ENCODE measurements around the gene TENM3. TPM values are rescaled to one million over a fixed set of nuclear protein-coding genes. Genes with fewer than 3 reads are reported as not detected.

TENM3 gene
- total and polyA plus RNA-seq, 5 donors from 2014 or later: not detected

GRCh38 chr4:182831376-182831775 lies 588.2 kb downstream of the TENM3 start:
- Histone ChIP-seq H3K27ac (ENCODE audit: insufficient read depth, low read length, poor library complexity, severe bottlenecking) (no peak overlapping the region), H3K4me1 (ENCODE audit: control insufficient read depth, insufficient read depth, low read length, poor library complexity, severe bottlenecking) (no peaks in the 10 kb centered on the region), H3K36me3 (ENCODE audit: control insufficient read depth, insufficient read depth, low read length) (no peaks in the 10 kb centered on the region), H3K4me3 (ENCODE audit: low read depth, low read length) (no peak overlapping the region), H3K27me3 (ENCODE audit: control insufficient read depth, insufficient read depth, low read length) (no peaks in the 10 kb centered on the region), H3K9me3 (ENCODE audit: control insufficient read depth in 2 of 2, low read length in 2 of 2) (no peaks in the 10 kb centered on the region)
- Mint-ChIP-seq H3K36me3 (no peaks in the 10 kb centered on the region), H3K27me3 (peaks cover 10% of the 10 kb centered on the region), H3K4me3 (no peak overlapping the region), H3K4me1 (peaks cover 0 to 5% (median 0%) of the 10 kb centered on the region in 4 donors), H3K27ac (no peak overlapping the region), H3K9me3 (peaks cover 0 to 6% (median 0%) of the 10 kb centered on the region in 7 donors)
- DNase-seq (no peak), ATAC-seq (ENCODE audit: low read depth in 2 of 2) (no peak)

GRCh38 chr4:182832352-182833120 lies 589.3 kb downstream of the TENM3 start:
- DNase-seq (no peak), ATAC-seq (ENCODE audit: low read depth in 2 of 2) (no peak)
- Histone ChIP-seq H3K36me3 (ENCODE audit: control insufficient read depth, insufficient read depth, low read length) (no peaks in the 10 kb centered on the region), H3K4me3 (ENCODE audit: low read depth, low read length) (no peak overlapping the region), H3K9me3 (ENCODE audit: control insufficient read depth in 2 of 2, low read length in 2 of 2) (no peaks in the 10 kb centered on the region), H3K27me3 (ENCODE audit: control insufficient read depth, insufficient read depth, low read length) (no peaks in the 10 kb centered on the region), H3K4me1 (ENCODE audit: control insufficient read depth, insufficient read depth, low read length, poor library complexity, severe bottlenecking) (no peaks in the 10 kb centered on the region), H3K27ac (ENCODE audit: insufficient read depth, low read length, poor library complexity, severe bottlenecking) (no peak overlapping the region)
- Mint-ChIP-seq H3K27ac (peak overlapping the region in 1 of 3 donors; percentile 53), H3K4me3 (no peak overlapping the region), H3K36me3 (no peaks in the 10 kb centered on the region), H3K27me3 (peaks cover 10% of the 10 kb centered on the region), H3K4me1 (peaks cover 0 to 2% (median 0%) of the 10 kb centered on the region in 4 donors), H3K9me3 (peaks cover 0 to 6% (median 0%) of the 10 kb centered on the region in 7 donors)

GRCh38 chr4:182835006-182835740 lies 592.0 kb downstream of the TENM3 start:
- H3K27ac Mint-ChIP-seq: no peak overlapping the region
- no peak for ATAC-seq (ENCODE audit: low read depth in 2 of 2)
- no peaks in the 10 kb centered on the region for H3K36me3 ChIP-seq (ENCODE audit: control insufficient read depth, insufficient read depth, low read length)
- peaks cover 0 to 6% (median 0%) of the 10 kb centered on the region in 7 donors for H3K9me3 Mint-ChIP-seq
- DNase-seq: no peak
- no peaks in the 10 kb centered on the region for H3K27me3 ChIP-seq (ENCODE audit: control insufficient read depth, insufficient read depth, low read length)
- H3K4me3 ChIP-seq (ENCODE audit: low read depth, low read length): no peak overlapping the region
- no peaks in the 10 kb centered on the region for H3K36me3 Mint-ChIP-seq
- H3K4me3 Mint-ChIP-seq: no peak overlapping the region
- no peaks in the 10 kb centered on the region for H3K9me3 ChIP-seq (ENCODE audit: control insufficient read depth in 2 of 2, low read length in 2 of 2)
- H3K4me1 Mint-ChIP-seq: peaks cover 0 to 2% (median 0%) of the 10 kb centered on the region in 4 donors
- no peaks in the 10 kb centered on the region for H3K4me1 ChIP-seq (ENCODE audit: control insufficient read depth, insufficient read depth, low read length, poor library complexity, severe bottlenecking)
- peaks cover 5% of the 10 kb centered on the region for H3K27me3 Mint-ChIP-seq
- no peak overlapping the region for H3K27ac ChIP-seq (ENCODE audit: insufficient read depth, low read length, poor library complexity, severe bottlenecking)

GRCh38 chr4:182837831-182838230 lies 594.6 kb downstream of the TENM3 start:
- H3K27me3 ChIP-seq (ENCODE audit: control insufficient read depth, insufficient read depth, low read length): no peaks in the 10 kb centered on the region
- Mint-ChIP-seq H3K9me3 (peaks cover 0 to 2% (median 0%) of the 10 kb centered on the region in 7 donors), H3K27me3 (peaks cover 5% of the 10 kb centered on the region), H3K27ac (no peak overlapping the region), H3K4me3 (no peak overlapping the region), H3K4me1 (peaks cover 0 to 2% (median 0%) of the 10 kb centered on the region in 4 donors), H3K36me3 (no peaks in the 10 kb centered on the region)
- H3K4me1 ChIP-seq (ENCODE audit: control insufficient read depth, insufficient read depth, low read length, poor library complexity, severe bottlenecking): no peaks in the 10 kb centered on the region
- no peak for ATAC-seq (ENCODE audit: low read depth in 2 of 2)
- no peak overlapping the region for H3K27ac ChIP-seq (ENCODE audit: insufficient read depth, low read length, poor library complexity, severe bottlenecking)
- no peaks in the 10 kb centered on the region for H3K36me3 ChIP-seq (ENCODE audit: control insufficient read depth, insufficient read depth, low read length)
- no peak for DNase-seq
- no peaks in the 10 kb centered on the region for H3K9me3 ChIP-seq (ENCODE audit: control insufficient read depth in 2 of 2, low read length in 2 of 2)
- H3K4me3 ChIP-seq (ENCODE audit: low read depth, low read length): no peak overlapping the region

- Mint-ChIP-seq H3K4me3 (no peak overlapping the region), H3K9me3 (peaks cover 0 to 4% (median 0%) of the 10 kb centered on the region in 7 donors), H3K27me3 (peaks cover 5% of the 10 kb centered on the region), H3K4me1 (peaks cover 0 to 2% (median 0%) of the 10 kb centered on the region in 4 donors), H3K36me3 (no peaks in the 10 kb centered on the region), H3K27ac (no peak overlapping the region)
- Histone ChIP-seq H3K36me3 (ENCODE audit: control insufficient read depth, insufficient read depth, low read length) (no peaks in the 10 kb centered on the region), H3K27ac (ENCODE audit: insufficient read depth, low read length, poor library complexity, severe bottlenecking) (no peak overlapping the region), H3K4me1 (ENCODE audit: control insufficient read depth, insufficient read depth, low read length, poor library complexity, severe bottlenecking) (no peaks in the 10 kb centered on the region), H3K27me3 (ENCODE audit: control insufficient read depth, insufficient read depth, low read length) (no peaks in the 10 kb centered on the region), H3K9me3 (ENCODE audit: control insufficient read depth in 2 of 2, low read length in 2 of 2) (no peaks in the 10 kb centered on the region), H3K4me3 (ENCODE audit: low read depth, low read length) (no peak overlapping the region)
- no peak for DNase-seq
- ATAC-seq (ENCODE audit: low read depth in 2 of 2): no peak
Observed at GRCh38 chr4:182838535-182838934, 595.3 kb downstream of the TENM3 start.

- H3K4me3 Mint-ChIP-seq: no peak overlapping the region
- ATAC-seq (ENCODE audit: low read depth in 2 of 2) (no peak), DNase-seq (no peak)
- no peaks in the 10 kb centered on the region for H3K36me3 ChIP-seq (ENCODE audit: control insufficient read depth, insufficient read depth, low read length)
- peaks cover 8% of the 10 kb centered on the region for H3K27me3 Mint-ChIP-seq
- no peak overlapping the region for H3K27ac ChIP-seq (ENCODE audit: insufficient read depth, low read length, poor library complexity, severe bottlenecking)
- H3K4me3 ChIP-seq (ENCODE audit: low read depth, low read length): no peak overlapping the region
- H3K27ac Mint-ChIP-seq: no peak overlapping the region
- no peaks in the 10 kb centered on the region for H3K9me3 ChIP-seq (ENCODE audit: control insufficient read depth in 2 of 2, low read length in 2 of 2)
- H3K9me3 Mint-ChIP-seq: peaks cover 0 to 4% (median 0%) of the 10 kb centered on the region in 7 donors
- H3K36me3 Mint-ChIP-seq: no peaks in the 10 kb centered on the region
- peaks cover 0 to 2% (median 0%) of the 10 kb centered on the region in 4 donors for H3K4me1 Mint-ChIP-seq
- H3K4me1 ChIP-seq (ENCODE audit: control insufficient read depth, insufficient read depth, low read length, poor library complexity, severe bottlenecking): no peaks in the 10 kb centered on the region
- H3K27me3 ChIP-seq (ENCODE audit: control insufficient read depth, insufficient read depth, low read length): no peaks in the 10 kb centered on the region
Observed at GRCh38 chr4:182839256-182839655, 596.1 kb downstream of the TENM3 start.

- H3K27ac Mint-ChIP-seq: no peak overlapping the region
- H3K9me3 ChIP-seq (ENCODE audit: control insufficient read depth in 2 of 2, low read length in 2 of 2): no peaks in the 10 kb centered on the region
- ATAC-seq (ENCODE audit: low read depth in 2 of 2) (no peak), DNase-seq (no peak)
- H3K4me1 ChIP-seq (ENCODE audit: control insufficient read depth, insufficient read depth, low read length, poor library complexity, severe bottlenecking): no peaks in the 10 kb centered on the region
- no peaks in the 10 kb centered on the region for H3K36me3 ChIP-seq (ENCODE audit: control insufficient read depth, insufficient read depth, low read length)
- H3K27me3 ChIP-seq (ENCODE audit: control insufficient read depth, insufficient read depth, low read length): no peaks in the 10 kb centered on the region
- H3K27ac ChIP-seq (ENCODE audit: insufficient read depth, low read length, poor library complexity, severe bottlenecking): no peak overlapping the region
- H3K4me3 ChIP-seq (ENCODE audit: low read depth, low read length): no peak overlapping the region
- peaks cover 8% of the 10 kb centered on the region for H3K27me3 Mint-ChIP-seq
- H3K36me3 Mint-ChIP-seq: no peaks in the 10 kb centered on the region
- peaks cover 0 to 2% (median 0%) of the 10 kb centered on the region in 4 donors for H3K4me1 Mint-ChIP-seq
- H3K4me3 Mint-ChIP-seq: no peak overlapping the region
- peaks cover 0 to 4% (median 0%) of the 10 kb centered on the region in 7 donors for H3K9me3 Mint-ChIP-seq
Observed at GRCh38 chr4:182840108-182840507, 596.9 kb downstream of the TENM3 start.
